Kasumi-1 (cell line): ENCODE data around the gene ARFGAP1.
"Not testable (repeated sequence)": the region's sequence is repeated elsewhere in the genome, so short reads cannot be mapped to it uniquely, and the experiment has no call there.

Source experiments
- DNase-seq, 2 experiments: peaks; one replicate each; lab custom pipeline; 2025; lab: John Stamatoyannopoulos, UW

The ARFGAP1 gene

DNA sequence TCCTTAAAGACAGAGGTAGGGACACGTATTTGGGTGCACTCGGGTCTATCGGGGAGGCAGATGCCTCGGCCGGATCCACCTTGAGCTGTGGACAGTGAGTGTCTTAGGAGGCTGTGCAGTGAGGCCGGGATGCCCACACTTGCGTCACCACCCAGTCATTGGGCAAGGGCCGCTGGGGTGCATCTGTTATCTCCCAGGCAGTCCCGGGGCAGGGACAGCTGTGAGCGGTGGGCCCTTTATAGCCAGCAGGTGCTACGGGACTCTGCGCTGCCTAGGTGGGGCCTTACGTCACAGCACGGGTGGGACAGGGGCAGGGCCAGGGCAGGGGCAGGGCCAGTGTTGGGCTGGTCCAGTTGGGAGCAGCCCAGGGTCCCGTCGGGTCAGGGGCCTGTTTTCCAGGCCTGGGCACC is 19.7 kb downstream of the ARFGAP1 start:
- no peak for DNase-seq

DNA sequence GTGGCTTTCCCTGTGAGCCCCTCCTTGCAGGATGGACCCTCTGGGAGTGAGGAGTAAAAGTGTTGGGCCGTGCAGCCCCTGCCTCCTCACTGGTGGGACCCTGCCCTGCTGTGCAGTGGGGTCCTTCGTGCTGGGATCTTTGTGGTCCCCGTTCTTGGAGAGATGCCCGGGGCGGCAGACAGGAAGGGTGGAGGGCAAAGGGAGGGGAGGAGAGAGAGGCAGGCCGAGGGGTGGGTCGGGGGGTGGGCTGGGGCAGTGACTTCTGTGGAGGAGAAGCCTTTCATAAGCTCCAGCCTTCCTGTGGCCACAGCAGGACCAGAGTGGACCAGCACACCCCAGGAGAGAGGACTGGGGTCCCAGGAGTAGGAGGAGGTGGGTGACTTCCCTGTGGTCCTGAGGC is 20.3 kb downstream of the ARFGAP1 start, which contains the start of gene COL20A1:
Gene COL20A1, plus strand, starts transcription at position 283 of the 400 bp plus-strand sequence. CDS start 1,922 bp downstream, outside the sequence.
- DNase-seq = no peak

DNA sequence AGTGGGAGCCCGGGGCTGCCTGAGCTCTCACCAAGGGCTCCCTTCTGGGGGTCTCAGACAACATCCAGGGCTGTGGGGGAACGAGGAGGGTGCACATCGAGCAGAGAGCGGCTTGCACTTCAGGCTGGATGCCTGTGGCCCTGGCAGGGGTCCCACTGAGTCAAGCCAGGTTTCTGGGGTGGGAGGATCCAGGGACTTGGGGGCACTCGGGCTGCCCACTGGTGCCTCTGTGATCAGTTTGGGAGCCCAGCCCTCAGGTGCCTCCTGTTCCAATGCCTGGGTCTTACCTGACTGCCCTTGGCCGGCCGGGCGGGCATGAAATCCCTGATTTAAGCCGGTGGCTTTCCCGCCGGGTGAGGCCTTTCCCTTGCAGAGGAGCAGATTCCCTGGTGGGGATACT is 20.8 kb downstream of the ARFGAP1 start:
- DNase-seq = no peak

DNA sequence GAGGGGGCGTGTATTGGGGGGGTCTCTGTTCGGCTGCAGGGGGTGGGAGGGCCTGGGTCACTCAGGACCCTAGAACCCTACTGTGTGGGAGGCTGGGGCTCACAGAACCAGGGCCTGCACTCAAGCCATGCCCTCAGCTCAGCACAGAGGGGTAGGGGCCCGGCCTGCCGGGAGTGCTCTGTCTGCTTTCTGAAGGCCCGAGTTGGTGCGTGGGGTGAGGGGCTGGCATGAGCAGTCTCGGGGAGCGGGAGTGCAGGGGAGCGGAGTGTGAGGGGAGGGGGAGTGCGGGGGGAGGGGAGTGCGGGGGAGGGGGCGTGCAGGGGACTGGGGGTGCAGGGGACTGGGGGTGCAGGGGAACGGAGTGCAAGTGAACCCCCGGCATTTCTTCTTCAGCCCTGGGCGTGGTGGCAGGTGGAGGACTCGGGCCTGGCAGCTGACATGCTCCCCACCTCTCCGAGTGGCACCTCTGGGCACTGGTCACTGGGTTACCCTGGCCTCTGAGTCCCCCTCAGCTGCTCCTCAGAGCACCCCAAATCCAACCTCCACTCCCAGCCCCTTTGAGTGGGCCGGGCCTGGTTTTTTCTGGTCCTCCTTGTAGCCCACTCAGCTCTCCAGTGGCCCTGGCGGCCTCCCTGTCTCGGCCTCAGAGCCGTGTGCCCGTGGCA is 21.4 kb downstream of the ARFGAP1 start:
- DNase-seq = no peak

DNA sequence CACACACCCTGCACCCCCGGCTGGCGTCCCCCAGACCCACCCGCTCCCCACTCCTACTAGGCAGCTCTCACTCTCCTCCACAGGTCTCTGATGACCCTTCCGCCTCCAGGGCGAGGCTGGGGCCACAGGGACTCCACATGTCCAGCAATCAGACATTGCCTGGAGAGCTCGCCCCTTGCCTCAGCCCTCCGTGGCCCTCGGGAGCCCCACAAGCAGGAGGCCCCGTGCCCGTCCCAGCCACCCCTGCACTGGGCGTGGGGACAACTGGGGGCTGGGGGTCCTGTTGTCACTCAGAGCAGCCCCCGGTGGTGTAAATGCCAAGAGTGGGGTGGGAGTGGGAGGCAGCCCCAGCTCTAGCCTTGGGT is 21.9 kb downstream of the ARFGAP1 start:
- no peak for DNase-seq

DNA sequence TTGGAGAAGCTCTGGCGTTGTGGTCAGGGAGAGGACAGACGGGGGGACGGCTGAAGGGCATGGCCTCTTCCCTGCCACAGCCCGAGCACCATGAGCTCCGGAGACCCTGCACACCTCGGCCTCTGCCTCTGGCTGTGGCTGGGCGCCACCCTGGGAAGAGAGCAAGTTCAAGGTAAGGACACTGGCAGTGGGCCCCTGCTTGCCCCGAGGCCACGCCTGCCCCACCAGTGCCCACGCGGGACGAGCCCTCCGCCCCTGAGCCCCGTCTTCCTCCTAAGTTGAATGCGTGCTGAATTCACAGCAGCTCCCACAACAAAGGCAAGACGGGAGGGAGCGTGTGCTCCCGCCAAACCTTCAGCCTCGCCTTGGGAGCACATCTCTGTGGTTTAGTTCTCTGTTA is 22.4 kb downstream of the ARFGAP1 start:
- DNase-seq = no peak

DNA sequence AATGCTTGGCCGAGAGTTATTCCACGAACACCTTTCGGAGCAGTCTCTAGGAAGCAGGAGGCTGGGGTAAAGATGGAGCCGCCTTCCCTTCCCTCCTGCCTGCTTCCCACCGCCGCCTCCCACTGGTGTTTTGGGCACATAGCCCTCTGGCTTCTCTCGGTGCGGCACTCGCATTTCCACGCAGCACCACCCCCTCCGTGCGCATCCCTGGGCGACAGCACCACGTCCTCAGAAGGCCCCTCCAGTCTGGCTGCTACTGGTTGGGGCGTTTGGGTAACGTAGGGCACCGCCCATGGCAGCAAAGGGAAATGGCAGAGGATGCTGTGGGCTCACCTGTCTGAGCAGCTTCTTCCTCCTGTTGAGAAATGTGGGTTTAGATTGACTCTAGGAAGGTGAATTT is 22.8 kb downstream of the ARFGAP1 start:
- DNase-seq = no peak

DNA sequence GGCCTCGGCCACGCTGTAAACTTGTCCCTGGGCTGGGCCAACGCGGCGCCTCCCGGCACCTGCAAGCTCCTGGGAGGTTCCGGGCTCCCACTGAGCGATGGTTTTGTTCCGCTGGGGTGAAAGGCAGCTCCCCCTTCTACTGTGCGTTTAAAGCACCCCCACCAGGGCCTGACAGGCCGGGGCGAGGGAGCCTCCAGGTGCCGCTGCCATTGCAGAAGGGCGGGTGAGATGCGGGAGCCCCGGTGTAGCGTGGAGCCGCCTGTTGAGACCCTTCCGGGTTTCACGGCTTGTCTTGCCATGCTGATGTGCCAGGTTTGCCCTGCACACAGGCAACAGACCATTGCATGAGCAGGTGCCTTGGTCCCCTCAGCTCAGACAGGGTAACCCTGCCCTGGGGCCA is 23.2 kb downstream of the ARFGAP1 start:
- DNase-seq = no peak

DNA sequence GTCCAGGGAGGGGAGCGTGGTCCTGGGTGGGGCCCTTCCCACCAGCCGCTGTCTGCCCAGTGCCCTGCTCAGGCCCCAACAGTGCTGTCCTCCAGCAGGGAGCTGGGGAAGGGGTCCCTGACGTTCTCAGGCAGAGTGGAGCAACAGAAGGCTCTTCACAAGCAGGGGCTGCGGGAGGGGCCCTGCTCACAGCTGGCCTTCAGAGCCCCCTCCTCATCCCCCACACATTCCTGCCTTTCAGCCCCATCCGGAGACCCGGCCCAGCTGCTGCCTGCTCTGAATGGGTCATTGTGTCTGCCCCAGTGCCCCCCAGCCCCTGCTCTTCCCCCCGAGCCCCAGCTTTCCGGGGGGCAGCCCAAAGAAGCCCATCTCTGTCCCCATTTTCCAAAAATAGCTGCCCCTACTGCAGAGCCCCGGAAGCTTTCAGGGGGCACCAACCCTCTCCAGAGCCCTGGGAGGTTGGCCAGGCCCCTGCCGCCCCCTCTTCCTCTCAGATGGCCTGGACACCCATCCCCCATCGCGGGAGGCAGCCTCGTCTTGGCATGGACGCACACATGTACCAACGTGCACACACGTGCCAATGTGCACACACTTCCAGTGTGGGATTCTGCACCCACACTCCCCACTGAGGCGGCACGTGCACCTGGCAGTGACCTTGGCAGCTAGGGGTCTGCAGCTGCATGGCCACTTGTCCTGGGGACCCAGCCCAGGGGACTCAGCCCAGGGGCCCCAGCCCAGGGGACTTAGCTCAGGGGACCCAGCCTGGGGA is 24.1 kb downstream of the ARFGAP1 start:
- DNase-seq = no peak

DNA sequence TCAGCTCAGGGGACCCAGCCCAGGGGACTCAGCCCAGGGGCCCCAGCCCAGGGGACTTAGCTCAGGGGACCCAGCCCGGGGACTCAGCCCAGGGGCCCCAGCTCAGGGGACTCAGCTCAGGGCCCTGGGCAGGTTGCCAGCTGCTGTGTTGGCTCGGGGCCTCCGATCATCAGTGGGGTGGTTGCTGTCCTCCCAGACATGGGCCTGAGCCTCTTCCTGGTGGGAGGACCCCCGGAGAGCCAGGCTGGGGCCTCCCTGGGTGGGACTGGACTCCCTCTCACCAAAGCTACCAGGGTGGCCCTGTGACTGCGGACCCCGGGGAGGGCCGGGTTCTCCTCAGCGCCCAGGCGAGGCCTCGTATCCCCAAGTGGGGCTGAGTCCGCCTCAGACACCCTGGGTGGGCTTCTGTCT is 24.8 kb downstream of the ARFGAP1 start:
- no peak for DNase-seq

DNA sequence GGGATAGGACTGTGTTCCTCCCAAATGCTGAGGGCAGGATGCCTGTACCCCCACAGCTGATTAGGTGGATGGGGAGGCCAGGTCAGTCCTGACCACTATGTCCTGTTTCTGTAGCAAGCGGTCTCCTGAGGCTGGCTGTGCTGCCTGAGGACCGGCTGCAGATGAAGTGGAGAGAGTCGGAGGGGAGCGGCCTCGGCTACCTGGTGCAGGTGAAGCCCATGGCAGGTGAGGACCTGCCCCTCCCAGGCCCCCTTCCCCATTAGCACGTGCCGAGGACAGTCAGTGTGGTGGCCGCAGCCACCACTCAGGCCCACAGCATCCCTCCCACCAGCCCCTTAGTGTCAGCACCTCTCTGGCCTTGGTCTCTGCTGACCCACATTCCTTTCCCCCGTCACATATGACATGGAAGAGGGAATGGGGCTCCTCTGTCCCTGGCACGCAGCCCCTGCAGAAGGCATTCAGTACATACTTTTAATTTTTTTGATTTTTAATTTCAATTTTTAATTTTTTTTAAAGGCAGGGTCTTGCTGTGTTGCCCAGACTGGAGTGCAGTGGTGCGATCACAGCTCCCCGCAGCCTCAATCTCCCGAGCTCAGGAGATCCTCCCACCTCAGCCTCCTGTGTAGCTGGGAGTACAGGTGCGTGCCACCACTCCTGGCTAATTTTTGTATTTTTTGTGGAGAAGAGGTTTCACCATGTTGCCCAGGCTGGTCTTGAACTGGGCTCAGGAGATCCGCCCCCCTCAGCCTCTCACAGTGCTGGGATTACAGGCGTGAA is 25.4 kb downstream of the ARFGAP1 start:
- DNase-seq = no peak

DNA sequence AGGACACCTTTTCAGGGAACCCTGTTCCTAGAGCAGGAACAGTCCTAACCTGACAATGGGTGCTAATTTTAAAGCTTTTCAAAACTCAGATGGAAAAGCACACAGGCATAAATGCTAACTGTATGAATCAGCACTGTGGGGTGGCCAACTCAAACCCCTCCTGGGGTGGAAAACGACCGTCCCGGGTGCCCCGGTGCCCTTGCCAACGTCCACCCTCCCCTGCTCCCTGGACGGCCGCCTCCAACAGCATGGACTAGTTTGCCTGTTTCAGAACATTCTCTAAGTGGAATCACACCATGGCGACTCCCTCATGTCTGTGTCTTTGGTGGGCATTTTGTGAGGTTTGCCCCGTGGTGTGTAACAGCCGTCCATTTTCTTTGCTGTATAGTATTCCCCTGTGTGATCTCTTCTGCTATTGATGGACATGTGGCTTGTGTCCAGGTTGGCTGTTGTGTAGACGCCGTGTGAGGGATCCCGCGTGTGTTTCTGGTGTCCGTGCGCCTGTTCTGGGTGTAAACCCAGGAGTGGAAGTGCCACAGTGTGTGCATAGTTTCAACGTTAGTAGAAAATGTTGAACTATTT is 26.2 kb downstream of the ARFGAP1 start:
- DNase-seq = no peak

DNA sequence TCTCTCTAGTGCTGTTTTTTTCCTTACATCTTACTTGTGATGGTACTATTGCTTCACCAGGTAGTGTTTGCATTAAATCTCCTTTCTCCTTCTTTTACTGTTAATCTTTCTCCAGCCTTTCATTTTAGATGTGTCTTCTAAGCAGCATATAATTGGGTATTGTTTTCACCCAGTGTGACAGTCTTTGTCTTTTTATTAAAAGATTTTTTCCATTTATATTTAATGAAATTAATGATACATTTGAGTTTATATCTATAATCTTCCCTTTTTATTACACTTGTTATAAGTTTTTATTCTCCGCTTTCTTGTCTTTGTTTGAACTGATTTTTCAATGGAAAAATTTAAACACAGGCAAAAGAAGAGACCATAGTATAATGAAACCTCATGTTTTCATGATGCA is 29.1 kb downstream of the ARFGAP1 start:
- DNase-seq = no peak

DNA sequence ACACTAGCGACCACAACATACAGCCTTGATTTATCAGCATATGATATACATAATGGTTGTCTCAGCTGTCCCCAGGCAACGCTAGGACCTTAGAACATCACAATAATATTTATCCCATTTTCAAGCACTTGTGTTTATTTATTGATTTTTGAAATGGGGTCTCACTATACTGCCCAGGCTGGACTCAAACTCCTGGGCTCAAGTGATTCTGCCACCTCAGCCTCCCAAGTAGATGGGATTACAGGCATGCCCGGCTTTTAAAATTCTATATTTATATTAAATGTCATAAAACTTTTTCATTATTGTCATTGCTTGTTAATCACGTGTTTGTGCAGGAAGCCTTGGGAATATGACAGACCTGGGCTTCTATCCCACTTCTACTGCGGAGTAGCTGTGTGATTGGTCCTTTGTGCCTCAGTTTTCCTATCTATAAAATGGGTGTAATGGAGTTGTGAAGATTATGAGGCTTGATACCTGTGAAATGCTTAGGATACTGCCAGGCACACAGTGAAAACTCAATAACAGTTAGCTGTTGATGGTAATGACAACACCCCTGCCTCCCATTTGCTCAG is 30.6 kb downstream of the ARFGAP1 start:
- no peak for DNase-seq

DNA sequence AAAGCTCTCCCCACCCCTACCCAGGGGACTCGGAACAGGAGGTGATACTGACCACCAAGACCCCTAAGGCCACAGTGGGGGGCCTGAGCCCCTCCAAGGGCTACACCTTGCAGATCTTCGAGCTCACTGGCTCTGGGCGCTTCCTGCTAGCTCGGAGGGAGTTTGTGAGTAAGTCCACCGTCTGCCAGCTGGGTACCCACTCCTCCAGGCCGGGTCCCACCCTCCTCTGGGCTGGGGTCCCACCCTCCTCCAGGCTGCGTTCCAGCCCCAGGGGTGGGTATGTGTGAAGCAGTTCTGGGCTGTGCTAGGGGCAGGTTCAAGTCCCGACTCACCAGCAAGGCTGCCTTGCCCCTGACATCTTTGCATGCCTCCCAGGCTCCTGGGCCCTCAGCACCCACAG is 32.8 kb downstream of the ARFGAP1 start:
- DNase-seq = no peak

DNA sequence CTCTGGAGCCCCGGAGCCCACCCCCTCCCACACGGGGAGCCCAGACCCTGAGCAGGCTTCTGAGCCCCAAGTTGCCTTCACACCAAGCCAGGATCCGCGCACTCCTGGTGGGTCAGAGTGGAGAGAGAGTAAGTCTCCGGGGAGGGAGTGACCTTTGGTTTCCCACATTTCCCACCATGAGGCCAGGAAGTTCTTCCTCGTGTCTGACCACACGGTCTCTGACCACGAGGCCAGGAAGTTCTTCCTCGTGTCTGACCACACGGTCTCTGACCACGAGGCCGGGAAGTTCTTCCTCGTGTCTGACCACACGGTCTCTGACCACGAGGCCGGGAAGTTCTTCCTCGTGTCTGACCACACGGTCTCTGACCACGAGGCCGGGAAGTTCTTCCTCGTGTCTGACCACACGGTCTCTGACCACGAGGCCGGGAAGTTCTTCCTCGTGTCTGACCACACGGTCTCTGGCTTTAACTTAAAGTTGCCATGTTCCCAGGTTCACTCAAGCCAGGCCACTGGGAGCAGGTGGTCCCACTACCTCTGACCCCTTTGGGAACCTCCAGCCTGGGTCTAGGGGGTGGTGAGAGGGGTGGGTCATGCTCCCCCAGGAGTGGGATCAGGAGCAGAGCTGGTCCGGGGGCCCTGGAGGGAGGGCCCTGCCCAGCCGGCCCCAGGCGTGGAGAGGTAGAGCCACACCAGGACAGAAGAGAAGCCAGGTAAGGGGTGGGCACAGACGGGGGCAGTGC is 33.5 kb downstream of the ARFGAP1 start:
- not testable (repeated sequence) for DNase-seq

DNA sequence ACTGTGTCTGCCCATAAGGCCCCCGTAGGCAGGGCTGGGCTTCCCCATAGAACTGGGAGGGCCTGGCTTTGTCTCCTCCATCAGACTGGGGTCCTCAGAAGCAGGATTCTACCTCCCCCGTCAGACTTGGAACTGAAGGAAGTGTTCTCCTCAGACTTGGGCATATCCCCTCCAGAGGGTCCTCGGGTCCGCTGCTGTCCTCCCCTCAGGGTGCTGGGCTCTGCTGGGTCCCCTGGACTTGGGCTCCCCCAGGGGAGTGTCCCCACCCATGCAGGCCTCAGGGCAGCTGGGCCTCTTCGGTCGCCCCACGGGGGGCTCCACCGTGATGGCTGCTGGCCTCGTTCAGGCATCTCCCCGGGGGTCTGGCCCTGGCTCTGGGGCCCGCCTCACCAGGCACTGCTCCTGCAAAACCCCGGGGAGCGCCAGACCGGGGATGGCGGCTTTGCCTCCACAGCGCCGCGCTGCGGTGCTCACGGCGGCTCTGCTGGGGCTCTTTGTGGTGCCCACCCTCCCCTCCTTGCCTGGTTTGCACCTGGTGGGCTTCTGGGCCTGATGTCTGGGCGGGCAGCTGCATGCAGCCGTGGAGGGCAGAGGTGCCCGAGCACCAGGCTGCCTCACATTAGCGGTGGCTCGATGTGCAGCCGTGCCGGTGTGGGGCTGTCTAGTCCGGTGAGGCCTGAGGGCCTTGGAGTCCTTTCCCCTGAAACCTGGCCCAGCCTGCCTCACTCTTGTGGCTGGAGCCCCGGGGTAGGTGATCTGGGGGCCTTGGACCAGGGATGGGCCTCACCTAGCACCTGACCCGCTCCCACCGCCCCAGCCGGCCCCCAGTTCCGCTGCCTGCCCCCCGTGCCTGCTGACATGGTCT is 34.3 kb downstream of the ARFGAP1 start:
- DNase-seq = no peak

DNA sequence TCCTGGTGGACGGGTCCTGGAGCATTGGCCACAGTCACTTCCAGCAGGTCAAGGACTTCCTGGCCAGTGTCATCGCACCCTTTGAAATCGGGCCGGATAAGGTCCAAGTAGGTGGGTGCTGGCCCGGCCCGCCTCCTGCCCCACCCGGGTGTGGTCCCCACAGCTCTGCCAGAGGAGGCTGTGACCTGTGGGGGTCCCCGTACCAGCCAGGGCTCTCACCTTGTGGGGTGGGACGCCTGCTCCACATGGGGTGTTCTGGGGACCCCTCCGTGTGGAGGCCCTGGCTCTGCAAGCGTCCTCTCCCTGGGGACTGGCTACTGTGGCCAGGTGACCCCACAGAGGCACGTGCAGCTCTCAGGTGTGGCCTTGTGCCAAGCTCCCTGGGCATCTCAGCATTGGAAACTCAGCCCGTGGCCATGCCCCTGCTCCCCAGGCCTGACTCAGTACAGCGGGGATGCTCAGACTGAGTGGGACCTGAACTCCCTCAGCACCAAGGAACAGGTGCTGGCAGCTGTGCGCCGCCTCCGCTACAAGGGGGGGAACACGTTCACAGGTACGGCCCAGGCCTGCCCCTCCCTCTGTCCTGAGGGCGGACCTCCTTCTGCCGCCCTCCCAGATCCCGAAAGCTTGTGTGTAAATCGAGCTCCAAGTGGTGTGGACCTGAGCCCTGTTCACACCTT is 35.1 kb downstream of the ARFGAP1 start:
- no peak for DNase-seq

DNA sequence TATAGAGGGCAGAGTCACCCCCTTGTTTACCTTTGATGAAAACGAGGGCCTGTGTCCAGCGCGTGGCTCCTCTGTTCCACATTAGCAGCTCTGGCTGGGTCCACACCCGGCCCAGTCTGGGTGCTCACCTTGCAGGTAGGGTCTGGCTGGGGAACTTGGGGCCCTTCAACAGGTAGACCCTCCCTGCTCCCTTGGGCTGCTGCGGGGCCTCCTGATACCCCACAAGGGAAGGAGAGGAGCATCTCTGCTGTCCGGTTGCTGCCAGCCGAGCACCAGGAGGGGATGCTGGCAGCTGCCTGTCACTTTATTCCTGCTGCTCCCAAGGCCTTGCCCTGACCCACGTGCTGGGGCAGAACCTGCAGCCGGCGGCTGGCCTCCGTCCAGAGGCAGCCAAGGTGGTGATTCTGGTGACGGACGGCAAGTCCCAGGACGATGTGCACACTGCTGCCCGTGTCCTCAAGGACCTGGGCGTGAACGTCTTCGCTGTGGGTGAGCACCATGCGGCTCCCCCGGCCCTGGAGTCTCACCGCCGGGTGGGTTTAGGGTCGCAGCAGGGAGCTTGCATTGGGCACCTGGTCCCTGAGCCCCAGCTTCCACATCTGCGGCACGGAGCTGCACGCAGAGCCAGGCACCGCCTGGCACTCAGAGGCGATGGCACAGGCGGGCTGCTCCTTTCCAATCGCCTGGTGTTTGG is 35.8 kb downstream of the ARFGAP1 start:
- no peak for DNase-seq
